Hippocampal formation (tissue), 2 donors: ENCODE data around the gene VWA7.
A peak's percentile ranks its signal among the peaks of the same experiment; 100 is the strongest.
"Not testable (repeated sequence)": the region's sequence is repeated elsewhere in the genome, so short reads cannot be mapped to it uniquely, and the experiment has no call there.

Experiments used
- DNase-seq, 2 donors: peaks; one replicate each; lab custom pipeline; 2025; lab: John Stamatoyannopoulos, UW

VWA7 gene, protein sequence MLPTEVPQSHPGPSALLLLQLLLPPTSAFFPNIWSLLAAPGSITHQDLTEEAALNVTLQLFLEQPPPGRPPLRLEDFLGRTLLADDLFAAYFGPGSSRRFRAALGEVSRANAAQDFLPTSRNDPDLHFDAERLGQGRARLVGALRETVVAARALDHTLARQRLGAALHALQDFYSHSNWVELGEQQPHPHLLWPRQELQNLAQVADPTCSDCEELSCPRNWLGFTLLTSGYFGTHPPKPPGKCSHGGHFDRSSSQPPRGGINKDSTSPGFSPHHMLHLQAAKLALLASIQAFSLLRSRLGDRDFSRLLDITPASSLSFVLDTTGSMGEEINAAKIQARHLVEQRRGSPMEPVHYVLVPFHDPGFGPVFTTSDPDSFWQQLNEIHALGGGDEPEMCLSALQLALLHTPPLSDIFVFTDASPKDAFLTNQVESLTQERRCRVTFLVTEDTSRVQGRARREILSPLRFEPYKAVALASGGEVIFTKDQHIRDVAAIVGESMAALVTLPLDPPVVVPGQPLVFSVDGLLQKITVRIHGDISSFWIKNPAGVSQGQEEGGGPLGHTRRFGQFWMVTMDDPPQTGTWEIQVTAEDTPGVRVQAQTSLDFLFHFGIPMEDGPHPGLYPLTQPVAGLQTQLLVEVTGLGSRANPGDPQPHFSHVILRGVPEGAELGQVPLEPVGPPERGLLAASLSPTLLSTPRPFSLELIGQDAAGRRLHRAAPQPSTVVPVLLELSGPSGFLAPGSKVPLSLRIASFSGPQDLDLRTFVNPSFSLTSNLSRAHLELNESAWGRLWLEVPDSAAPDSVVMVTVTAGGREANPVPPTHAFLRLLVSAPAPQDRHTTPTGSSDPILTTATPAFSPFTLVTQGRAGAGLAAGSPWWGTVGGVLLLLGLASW

GRCh38 chr6:31776989-31777666, at the start of gene VWA7:
Gene VWA7, minus strand, starts transcription at chr6:31777328. Its CDS starts 549 bp downstream, at chr6:31776779.
- no peak for DNase-seq

DNA sequence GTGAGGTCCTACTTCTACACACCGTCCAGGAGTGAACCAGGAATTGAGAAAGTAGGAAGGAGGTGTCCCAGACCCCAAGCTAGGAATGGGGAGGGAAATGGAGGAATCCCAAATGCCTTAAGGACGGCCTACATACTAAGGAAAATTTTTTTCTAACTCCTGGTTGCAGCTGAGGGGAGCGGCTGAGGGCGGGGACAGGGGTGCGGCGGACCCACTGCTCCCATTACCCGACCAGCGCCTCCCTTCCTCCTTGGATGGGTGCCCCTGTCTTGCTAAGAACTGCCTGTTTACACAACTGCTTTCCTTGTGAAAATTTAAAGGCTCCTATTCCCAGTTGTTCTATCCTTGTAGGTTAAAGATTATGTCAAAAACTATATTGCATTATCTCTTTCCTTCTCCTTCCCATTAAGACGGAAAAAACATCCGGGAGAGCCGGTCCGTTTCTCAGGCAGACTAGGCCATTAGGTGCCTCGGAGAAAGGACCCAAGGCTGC, 49.7 kb upstream of the VWA7 start:
- peak; percentile 79 to 92 for DNase-seq

DNA sequence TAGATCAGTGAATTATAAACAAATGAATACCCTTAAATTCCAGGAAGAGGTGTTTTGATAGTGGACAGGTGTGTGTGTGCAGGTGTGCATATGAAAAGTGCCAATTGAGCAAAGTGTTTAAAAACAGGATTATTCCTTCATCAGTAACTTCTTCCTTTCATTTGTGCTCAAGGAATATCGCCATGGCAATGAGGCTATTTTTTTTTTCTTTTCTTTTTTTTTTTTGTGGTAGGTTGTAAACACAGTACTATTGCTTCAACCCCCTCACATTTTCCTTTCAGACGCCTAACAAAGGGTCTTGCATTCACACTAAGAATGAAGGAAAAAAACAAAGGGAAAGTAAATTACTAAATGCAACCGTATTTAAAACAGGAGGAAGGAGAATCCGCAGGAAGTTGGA, 48.4 kb upstream of the VWA7 start:
- DNase-seq: no peak

- not testable (repeated sequence) for DNase-seq
Measured at GRCh38 chr6:31823592-31824196, 46.6 kb upstream of the VWA7 start.

- peak; percentile 84 to 89 for DNase-seq
Measured at GRCh38 chr6:31822036-31822821, 45.1 kb upstream of the VWA7 start.

- DNase-seq: peak; percentile 74 to 89
Measured at GRCh38 chr6:31821301-31822035, 44.3 kb upstream of the VWA7 start.

- DNase-seq: not testable (repeated sequence)
Measured at GRCh38 chr6:31820399-31820798, 43.3 kb upstream of the VWA7 start.

GRCh38 chr6:31819871-31820299, 42.8 kb upstream of the VWA7 start:
- DNase-seq: no peak

DNA sequence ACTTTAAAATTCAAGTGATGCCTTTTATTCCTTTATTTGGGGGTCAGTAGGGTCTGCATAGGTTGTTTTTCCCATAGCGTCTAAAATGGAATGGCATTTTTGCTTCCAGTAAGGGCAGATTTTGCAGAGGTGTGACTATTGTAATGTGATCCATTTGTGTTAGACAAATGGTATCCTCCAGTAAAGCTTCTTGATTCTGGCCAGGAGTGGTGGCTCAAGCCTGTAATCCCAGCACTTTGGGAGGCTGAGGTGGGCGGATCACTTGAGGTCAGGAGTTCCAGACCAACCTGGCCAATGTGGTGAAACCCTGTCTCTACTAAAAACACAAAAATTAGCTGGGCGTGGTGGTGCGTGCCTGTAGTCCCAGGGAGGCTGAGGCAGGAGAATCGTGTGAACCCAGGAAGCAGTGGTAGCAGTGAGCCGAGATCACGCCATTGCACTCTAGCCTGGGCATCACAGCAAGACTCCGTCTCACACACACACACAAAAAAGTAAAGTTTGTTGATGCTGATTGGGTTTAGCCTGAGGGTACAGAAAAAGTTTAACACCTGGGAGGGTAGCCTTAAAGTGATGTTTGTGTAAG, 40.9 kb upstream of the VWA7 start:
- DNase-seq: peak in 1 of 2 donors; percentile 63

DNA sequence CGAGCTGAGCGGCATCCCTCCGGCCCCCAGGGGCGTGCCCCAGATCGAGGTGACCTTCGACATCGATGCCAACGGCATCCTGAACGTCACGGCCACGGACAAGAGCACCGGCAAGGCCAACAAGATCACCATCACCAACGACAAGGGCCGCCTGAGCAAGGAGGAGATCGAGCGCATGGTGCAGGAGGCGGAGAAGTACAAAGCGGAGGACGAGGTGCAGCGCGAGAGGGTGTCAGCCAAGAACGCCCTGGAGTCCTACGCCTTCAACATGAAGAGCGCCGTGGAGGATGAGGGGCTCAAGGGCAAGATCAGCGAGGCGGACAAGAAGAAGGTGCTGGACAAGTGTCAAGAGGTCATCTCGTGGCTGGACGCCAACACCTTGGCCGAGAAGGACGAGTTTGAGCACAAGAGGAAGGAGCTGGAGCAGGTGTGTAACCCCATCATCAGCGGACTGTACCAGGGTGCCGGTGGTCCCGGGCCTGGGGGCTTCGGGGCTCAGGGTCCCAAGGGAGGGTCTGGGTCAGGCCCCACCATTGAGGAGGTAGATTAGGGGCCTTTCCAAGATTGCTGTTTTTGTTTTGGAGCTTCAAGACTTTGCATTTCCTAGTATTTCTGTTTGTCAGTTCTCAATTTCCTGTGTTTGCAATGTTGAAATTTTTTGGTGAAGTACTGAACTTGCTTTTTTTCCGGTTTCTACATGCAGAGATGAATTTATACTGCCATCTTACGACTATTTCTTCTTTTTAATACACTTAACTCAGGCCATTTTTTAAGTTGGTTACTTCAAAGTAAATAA, 40.2 kb upstream of the VWA7 start:
- DNase-seq: peak; percentile 47 to 75

DNA sequence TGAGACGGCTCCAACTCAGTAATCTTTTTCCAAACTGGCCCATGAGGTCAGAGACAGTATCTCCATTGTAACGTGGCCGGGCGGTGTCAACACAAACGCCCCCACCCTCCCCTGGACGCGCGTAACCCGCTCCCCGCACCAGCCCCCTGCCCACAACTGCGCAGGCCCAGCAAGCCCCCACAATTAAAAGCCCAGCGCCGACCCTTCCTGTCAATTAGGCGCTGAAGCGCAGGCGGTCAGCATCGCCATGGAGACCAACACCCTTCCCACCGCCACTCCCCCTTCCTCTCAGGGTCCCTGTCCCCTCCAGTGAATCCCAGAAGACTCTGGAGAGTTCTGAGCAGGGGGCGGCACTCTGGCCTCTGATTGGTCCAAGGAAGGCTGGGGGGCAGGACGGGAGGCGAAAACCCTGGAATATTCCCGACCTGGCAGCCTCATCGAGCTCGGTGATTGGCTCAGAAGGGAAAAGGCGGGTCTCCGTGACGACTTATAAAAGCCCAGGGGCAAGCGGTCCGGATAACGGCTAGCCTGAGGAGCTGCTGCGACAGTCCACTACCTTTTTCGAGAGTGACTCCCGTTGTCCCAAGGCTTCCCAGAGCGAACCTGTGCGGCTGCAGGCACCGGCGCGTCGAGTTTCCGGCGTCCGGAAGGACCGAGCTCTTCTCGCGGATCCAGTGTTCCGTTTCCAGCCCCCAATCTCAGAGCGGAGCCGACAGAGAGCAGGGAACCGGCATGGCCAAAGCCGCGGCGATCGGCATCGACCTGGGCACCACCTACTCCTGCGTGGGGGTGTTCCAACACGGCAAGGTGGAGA, 38.1 kb upstream of the VWA7 start, which contains the start of the genes HSPA1A and HSPA1L:
TSS of gene HSPA1A (plus strand) at position 519 of the 814 bp plus-strand sequence. CDS start at position 733, 214 bp downstream.
TSS of gene HSPA1L (minus strand) at position 259 of the 814 bp plus-strand sequence. CDS start 3,311 bp downstream, outside the sequence.
- DNase-seq: peak; percentile 96

DNA sequence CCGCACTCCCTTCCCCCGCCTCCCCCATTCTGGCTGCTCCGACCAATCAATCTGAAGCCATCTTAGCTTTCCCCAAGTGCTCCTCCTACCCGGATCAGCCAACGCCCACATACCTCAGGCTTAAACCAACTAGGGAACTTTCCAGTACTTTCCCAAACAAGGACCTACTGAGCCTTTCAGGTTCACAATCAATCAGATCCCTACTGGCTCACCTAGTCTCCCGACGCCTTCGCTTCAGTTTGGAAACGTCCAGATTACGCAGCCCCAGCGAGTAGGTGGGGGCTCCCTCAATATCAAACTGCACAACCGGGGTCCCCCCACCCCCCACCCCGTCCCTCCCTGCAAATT, 37.5 kb upstream of the VWA7 start:
- peak; percentile 95 to 98 for DNase-seq

DNA sequence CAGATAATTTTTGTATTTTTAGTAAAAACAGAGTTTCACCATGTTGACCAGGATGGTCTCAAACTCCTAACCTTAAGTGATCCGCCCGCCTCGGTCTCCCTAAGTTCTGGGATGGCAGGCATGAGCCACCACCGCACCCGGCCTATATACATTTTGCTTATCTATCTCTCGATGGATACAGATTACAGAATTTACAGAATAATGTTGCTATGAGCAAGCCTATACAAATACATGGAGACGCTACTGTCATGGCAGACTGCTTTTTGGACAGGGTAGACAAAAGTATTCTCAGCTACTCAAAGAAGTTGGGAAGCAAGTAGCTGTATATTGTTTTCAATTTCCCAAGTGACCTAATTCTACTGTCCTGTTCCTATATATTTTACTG, 36.3 kb upstream of the VWA7 start:
- DNase-seq: no peak

DNA sequence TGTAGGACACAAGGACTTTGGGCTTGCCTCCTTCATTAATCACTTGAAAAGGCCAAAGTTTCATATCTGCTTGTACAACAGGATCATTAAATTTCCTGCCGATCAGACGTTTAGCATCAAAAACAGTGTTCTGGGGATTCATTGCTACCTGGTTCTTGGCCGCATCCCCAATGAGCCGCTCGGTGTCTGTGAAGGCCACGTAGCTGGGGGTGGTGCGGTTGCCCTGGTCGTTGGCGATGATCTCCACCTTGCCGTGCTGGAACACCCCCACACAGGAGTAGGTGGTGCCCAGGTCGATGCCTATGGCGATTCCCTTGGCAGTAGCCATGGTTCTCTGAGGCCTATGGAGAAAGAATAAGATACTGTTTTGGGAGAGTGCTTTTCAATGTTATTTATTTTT, 34.5 kb upstream of the VWA7 start:
- DNase-seq: no peak

DNA sequence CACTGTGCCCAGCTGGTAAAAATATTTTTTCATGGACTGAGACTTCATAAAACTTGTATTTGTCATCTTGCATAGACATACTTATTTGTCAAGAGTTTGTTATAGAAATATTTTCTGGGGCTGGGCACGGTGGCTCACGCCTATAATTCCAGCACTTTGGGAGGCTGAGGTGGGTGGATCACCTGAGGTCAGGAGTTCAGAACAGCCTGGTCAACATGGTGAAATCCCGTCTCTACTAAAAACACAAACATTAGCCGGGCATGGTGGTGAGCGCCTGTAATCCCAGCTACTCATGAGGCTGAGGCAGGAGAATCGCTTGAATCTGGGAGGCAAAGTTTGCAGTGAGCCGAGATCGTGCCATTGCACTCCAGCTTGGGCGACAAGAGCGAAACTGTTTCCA, 31.5 kb upstream of the VWA7 start:
- DNase-seq: not testable (repeated sequence)

DNA sequence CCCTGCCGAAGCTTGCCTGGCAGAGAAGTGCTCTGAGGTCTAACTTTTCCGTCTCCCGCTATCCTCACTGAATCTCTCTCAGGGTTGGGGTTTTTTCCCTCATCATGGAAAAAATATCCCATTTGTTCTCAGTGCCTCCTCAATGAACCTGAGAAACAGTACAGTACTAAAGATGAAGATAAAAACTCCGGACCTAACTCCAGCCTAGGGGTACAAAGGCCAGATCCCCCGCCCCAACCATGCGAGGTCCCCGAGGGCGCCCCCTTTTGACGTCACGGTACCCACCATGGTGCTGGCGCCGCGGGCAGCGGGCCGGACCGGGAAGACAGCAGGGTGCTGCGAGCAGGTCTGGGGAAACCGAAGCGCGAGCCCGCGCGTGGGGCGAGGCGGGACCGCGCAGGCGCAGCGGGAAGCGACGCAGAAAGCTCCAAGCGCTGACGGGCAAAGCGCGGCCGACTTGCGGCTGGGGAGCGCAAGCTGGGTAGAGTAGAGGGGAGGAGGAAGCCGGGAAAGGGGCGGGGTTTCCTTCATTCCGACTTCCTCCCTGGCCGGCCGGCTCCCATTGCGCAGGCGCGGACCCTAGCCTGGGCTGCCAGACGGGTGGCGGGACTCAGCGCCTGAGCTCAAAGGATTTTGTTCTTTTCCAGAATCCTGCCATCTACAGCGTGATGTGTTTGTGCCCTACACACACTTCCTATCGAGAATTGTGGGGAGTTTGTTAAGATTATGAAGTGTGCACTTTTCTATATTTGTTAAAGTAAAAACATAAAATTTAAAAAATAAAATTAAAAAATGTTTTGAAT, 29.5 kb upstream of the VWA7 start, which contains the start of gene LSM2:
TSS of gene LSM2 (minus strand) at position 497 of the 803 bp plus-strand sequence. CDS start at position 288, 209 bp downstream.
- peak; percentile 94 to 95 for DNase-seq
